DOHH2 (cell line): ENCODE measurements around the gene RNASE2.

Source experiments
- H3F3A ChIP-seq: fragments of 200-600 bp; sonication (generic), shearing (Covaris generic); 2 replicates; pipeline ENCODE4 v1.6.0; 2016; ENCODE audit warnings: antibody characterized with exemption, mild to moderate bottlenecking; ENCODE audit not compliant: control insufficient read depth, insufficient read depth
- H3K27ac ChIP-seq: fragments of 200-600 bp; sonication (generic); 2 replicates; pipeline ENCODE4 v1.5.1; 2014; ENCODE audit warnings: low read depth, mild to moderate bottlenecking, low read length, moderate library complexity
- H3K27me3 ChIP-seq: fragments of 200-600 bp; sonication (generic); 2 replicates; pipeline ENCODE4 v1.6.1; 2014; ENCODE audit warnings: mild to moderate bottlenecking, low read length, mixed read lengths; ENCODE audit not compliant: control insufficient read depth
- H3K36me3 ChIP-seq: fragments of 200-600 bp; sonication (generic); 2 replicates; pipeline ENCODE4 v1.6.1; 2014; ENCODE audit warnings: mild to moderate bottlenecking, low read length, moderate library complexity, mixed read lengths; ENCODE audit not compliant: control insufficient read depth
- H3K4me1 ChIP-seq: fragments of 200-600 bp; sonication (generic); 2 replicates; pipeline ENCODE4 v1.6.1; 2014; ENCODE audit warnings: mild to moderate bottlenecking, low read length, mixed read lengths; ENCODE audit not compliant: control insufficient read depth
- H3K4me2 ChIP-seq: fragments of 200-600 bp; sonication (generic); 2 replicates; pipeline ENCODE4 v1.6.0; 2014; ENCODE audit warnings: mild to moderate bottlenecking, low read length, moderate library complexity
- H3K4me3 ChIP-seq: fragments of 200-600 bp; sonication (generic); 2 replicates; pipeline ENCODE4 v1.5.1; 2014; ENCODE audit warnings: mild to moderate bottlenecking, low read length, mixed read lengths
- H3K79me2 ChIP-seq: fragments of 200-600 bp; sonication (generic); 2 replicates; pipeline ENCODE4 v1.6.1; 2014; ENCODE audit warnings: mild to moderate bottlenecking, low read length, mixed read lengths; ENCODE audit not compliant: control insufficient read depth
- H3K9me2 ChIP-seq: fragments of 200-600 bp; sonication (generic); replicated peaks from 2 replicates; pipeline ENCODE4 v1.6.1; 2014; ENCODE audit warnings: mild to moderate bottlenecking, low read length, mixed read lengths; ENCODE audit not compliant: control insufficient read depth
- H3K9me3 ChIP-seq: fragments of 200-600 bp; sonication (generic); 2 replicates; pipeline ENCODE4 v1.6.1; 2014; ENCODE audit warnings: antibody characterized with exemption, low read length, mixed read lengths; ENCODE audit not compliant: control insufficient read depth, insufficient read depth
- H4K20me1 ChIP-seq: fragments of 200-600 bp; sonication (generic); 2 replicates; pipeline ENCODE4 v1.6.0; 2014; ENCODE audit warnings: low read depth, mild to moderate bottlenecking, antibody characterized with exemption, low read length, moderate library complexity; ENCODE audit not compliant: control insufficient read depth, insufficient read depth
- EZH2phosphoT487 ChIP-seq: fragments of 200-600 bp; sonication (generic); IDR thresholded peaks from 2 replicates; pipeline ENCODE4 v1.6.1; 2017; ENCODE audit warnings: borderline replicate concordance, mild to moderate bottlenecking, antibody characterized with exemption, low read length, moderate library complexity, mixed read lengths
- TF ChIP-seq, protein P1 (sequence below): fragments of 200-600 bp; sonication (generic); IDR thresholded peaks from one replicate; pipeline ENCODE4 v1.5.1; 2014; ENCODE audit warnings: antibody characterized with exemption, mild to moderate bottlenecking, low read depth, low read length; ENCODE audit not compliant: poor library complexity, severe bottlenecking

RNASE2 gene

DNA sequence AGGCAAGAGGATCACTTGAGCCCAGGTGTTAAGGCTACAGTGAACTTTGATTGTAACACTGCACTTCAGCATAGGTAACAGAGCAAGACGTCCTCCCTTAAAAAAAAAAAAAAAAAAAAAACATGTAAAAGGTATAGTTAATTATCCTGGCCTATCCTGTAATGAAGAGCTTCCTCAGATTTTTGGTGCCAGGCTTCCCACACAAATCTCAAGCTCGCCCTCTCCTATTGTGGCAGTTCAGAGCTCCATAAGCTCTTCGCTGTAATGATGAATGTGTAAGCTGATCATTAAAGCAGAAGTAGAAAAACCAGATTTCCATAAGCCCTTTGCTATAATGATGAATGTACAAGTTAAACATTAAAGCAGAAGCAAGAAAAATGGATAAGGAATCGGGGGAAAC lies 41.8 kb downstream of the RNASE2 start:
- Histone ChIP-seq H3K4me1 (no peaks in the 10 kb centered on the region), H3K36me3 (peaks cover 48% of the 10 kb centered on the region), H3K9me3 (no peaks in the 10 kb centered on the region), H3K27me3 (no peaks in the 10 kb centered on the region), H3K4me2 (no peak overlapping the region), H4K20me1 (no peaks in the 10 kb centered on the region), H3F3A (no peaks in the 10 kb centered on the region), H3K27ac (no peak overlapping the region), H3K4me3 (no peak overlapping the region), H3K9me2 (no peaks in the 10 kb centered on the region), H3K79me2 (peaks cover 6% of the 10 kb centered on the region)
- TF ChIP-seq EZH2phosphoT487 = no peak
- TF ChIP-seq, protein P1, sequence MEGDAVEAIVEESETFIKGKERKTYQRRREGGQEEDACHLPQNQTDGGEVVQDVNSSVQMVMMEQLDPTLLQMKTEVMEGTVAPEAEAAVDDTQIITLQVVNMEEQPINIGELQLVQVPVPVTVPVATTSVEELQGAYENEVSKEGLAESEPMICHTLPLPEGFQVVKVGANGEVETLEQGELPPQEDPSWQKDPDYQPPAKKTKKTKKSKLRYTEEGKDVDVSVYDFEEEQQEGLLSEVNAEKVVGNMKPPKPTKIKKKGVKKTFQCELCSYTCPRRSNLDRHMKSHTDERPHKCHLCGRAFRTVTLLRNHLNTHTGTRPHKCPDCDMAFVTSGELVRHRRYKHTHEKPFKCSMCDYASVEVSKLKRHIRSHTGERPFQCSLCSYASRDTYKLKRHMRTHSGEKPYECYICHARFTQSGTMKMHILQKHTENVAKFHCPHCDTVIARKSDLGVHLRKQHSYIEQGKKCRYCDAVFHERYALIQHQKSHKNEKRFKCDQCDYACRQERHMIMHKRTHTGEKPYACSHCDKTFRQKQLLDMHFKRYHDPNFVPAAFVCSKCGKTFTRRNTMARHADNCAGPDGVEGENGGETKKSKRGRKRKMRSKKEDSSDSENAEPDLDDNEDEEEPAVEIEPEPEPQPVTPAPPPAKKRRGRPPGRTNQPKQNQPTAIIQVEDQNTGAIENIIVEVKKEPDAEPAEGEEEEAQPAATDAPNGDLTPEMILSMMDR = no peak

DNA sequence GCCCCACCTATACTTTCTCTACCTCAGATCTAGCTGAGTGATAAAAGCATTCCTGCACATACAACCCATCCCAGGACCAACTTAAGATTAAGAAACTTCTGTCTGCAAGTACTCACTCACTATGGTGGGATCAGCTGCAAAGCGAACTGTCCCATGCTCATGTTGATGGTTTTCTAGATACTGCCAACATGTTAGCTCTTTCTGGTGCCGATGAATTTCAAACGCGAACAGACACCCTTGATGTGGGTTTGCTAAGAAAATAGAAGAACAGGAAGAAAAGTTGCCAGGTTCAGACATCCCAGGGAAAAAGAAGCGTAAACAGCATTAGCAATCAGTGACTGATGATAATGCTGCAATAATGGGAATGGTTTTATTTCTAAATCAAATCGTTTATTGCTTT lies 42.3 kb downstream of the RNASE2 start:
- no peaks in the 10 kb centered on the region for H4K20me1 ChIP-seq
- peaks cover 1% of the 10 kb centered on the region; the same call in 1 of the 2 replicates for H3K79me2 ChIP-seq
- no peaks in the 10 kb centered on the region for H3K4me1 ChIP-seq
- peaks cover 44% of the 10 kb centered on the region for H3K36me3 ChIP-seq
- no peak overlapping the region for H3K4me2 ChIP-seq
- H3K9me3 ChIP-seq = no peaks in the 10 kb centered on the region
- no peaks in the 10 kb centered on the region for H3F3A ChIP-seq
- H3K4me3 ChIP-seq = no peak overlapping the region
- H3K27ac ChIP-seq = no peak overlapping the region
- H3K9me2 ChIP-seq = no peaks in the 10 kb centered on the region
- no peak for TF ChIP-seq EZH2phosphoT487
- TF ChIP-seq, protein P1 = no peak
- no peaks in the 10 kb centered on the region for H3K27me3 ChIP-seq

DNA sequence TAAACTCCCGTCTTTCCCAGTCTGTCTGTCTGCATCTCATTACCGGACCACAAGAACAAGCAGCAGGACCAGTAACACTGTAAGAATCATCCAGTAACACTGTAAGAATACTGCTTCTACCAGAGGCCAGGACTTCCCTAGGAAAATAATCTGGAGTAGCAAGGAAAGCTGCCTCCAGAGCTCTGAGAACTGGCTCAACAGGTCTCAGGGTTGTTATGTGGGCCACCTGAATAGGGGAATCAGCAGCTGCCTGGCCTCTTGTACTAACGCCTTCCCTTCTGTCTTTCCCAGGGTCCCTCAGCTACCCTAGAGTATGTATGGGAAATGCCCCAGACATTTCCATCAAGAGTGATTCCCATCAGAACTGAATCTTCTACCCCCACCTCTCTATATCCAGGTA lies 42.9 kb downstream of the RNASE2 start:
- Histone ChIP-seq H3K4me3 (no peak overlapping the region), H3F3A (no peaks in the 10 kb centered on the region), H3K27me3 (no peaks in the 10 kb centered on the region), H3K9me3 (no peaks in the 10 kb centered on the region), H3K79me2 (no peaks in the 10 kb centered on the region), H3K36me3 (peaks cover 38% of the 10 kb centered on the region), H3K9me2 (no peaks in the 10 kb centered on the region), H3K27ac (no peak overlapping the region), H4K20me1 (no peaks in the 10 kb centered on the region), H3K4me2 (no peak overlapping the region), H3K4me1 (no peaks in the 10 kb centered on the region)
- TF ChIP-seq, protein P1 = no peak
- no peak for TF ChIP-seq EZH2phosphoT487

DNA sequence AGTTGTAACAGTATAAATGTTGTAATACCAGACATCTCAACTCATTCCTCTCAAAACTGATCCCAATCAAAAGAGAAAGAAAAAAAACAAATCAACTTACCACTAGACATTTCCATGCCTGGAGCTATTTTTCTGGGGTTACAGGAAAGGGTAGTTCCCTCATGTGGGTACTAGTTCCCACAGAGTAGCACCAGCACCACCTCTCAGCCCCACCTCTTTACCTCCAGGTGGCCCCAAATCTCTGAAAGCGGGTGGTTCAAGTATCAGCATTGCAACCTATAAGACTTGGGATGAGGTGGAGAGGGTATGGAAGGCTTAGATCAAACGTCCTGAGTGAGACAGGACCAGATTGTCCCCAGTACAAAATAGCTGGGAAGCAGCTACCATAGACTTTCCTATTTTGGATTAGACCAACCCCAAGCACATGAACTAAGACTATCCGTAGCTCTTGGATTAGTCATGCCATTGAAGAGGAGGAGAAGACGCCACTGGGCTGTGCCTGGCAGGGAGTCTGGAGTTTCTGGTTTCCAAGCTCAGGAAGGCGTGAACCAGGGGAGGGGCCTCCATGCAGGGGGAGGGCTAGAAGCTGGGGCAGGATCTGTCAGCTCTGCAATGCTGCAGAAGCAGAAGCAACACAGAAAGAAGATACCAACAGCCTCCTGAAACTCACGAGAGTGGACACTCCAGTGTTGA lies 43.5 kb downstream of the RNASE2 start, which contains the start of gene SLC39A2:
Gene SLC39A2, plus strand, starts transcription at position 620 of the 693 bp plus-strand sequence. CDS start 154 bp downstream, outside the sequence.
- TF ChIP-seq EZH2phosphoT487 = no peak
- TF ChIP-seq, protein P1 = no peak
- no peaks in the 10 kb centered on the region for H3K9me2 ChIP-seq
- H3K79me2 ChIP-seq = no peaks in the 10 kb centered on the region
- no peaks in the 10 kb centered on the region for H3K9me3 ChIP-seq
- H3K27ac ChIP-seq = no peak within 1 kb of the TSS
- peaks cover 33% of the 10 kb centered on the region for H3K36me3 ChIP-seq
- no peaks in the 10 kb centered on the region for H3K27me3 ChIP-seq
- H3K4me1 ChIP-seq = no peaks in the 10 kb centered on the region
- H3K4me3 ChIP-seq = no peak within 1 kb of the TSS
- H3K4me2 ChIP-seq = no peak within 1 kb of the TSS
- H4K20me1 ChIP-seq = no peaks in the 10 kb centered on the region
- H3F3A ChIP-seq = no peaks in the 10 kb centered on the region
